GM18909 (cell line): ENCODE data around the gene CES2.
"Not testable (repeated sequence)": the region's sequence is repeated elsewhere in the genome, so short reads cannot be mapped to it uniquely, and the experiment has no call there.

Experiments used
- ATAC-seq: cut with Tn5 transposase; IDR thresholded peaks from one replicate; pipeline ENCODE4 v1.9.1; 2021; ENCODE audit warnings: mild to moderate bottlenecking; ENCODE audit not compliant: unreplicated experiment, poor library complexity

CES2 gene

GRCh38 chr16:66935314-66936011 lies at the start of gene CES2:
Gene CES2, plus strand, starts transcription at chr16:66935516. Its CDS starts 120 bp downstream, at chr16:66935636.
- ATAC-seq, result no peak

- ATAC-seq, result no peak
Observed at GRCh38 chr16:66886321-66886720, 49.0 kb upstream of the CES2 start.

- ATAC-seq, result no peak
Observed at GRCh38 chr16:66886914-66887313, 48.4 kb upstream of the CES2 start.

- ATAC-seq, result no peak
Observed at GRCh38 chr16:66888647-66889615, 46.4 kb upstream of the CES2 start.

GRCh38 chr16:66889622-66890021 lies 45.7 kb upstream of the CES2 start:
- ATAC-seq, result no peak

- ATAC-seq, result no peak
Observed at GRCh38 chr16:66890799-66891198, 44.5 kb upstream of the CES2 start.

GRCh38 chr16:66891360-66891759 lies 44.0 kb upstream of the CES2 start:
- no peak for ATAC-seq

- no peak for ATAC-seq
Observed at GRCh38 chr16:66891797-66892196, 43.5 kb upstream of the CES2 start.

- no peak for ATAC-seq
Observed at GRCh38 chr16:66894055-66894454, 41.3 kb upstream of the CES2 start.

GRCh38 chr16:66894948-66895688 lies 40.2 kb upstream of the CES2 start:
- peak; percentile 61 for ATAC-seq

- ATAC-seq, result no peak
Observed at GRCh38 chr16:66895689-66895979, 39.7 kb upstream of the CES2 start.

- ATAC-seq, result no peak
Observed at GRCh38 chr16:66895999-66896398, 39.3 kb upstream of the CES2 start.

- not testable (repeated sequence) for ATAC-seq
Observed at GRCh38 chr16:66896682-66897081, 38.6 kb upstream of the CES2 start.

GRCh38 chr16:66898207-66898606 lies 37.1 kb upstream of the CES2 start:
- no peak for ATAC-seq

- no peak for ATAC-seq
Observed at GRCh38 chr16:66898933-66899309, 36.4 kb upstream of the CES2 start.

- no peak for ATAC-seq
Observed at GRCh38 chr16:66899310-66899944, 35.9 kb upstream of the CES2 start.

GRCh38 chr16:66899945-66900710 lies 35.2 kb upstream of the CES2 start:
- ATAC-seq, result no peak

- no peak for ATAC-seq
Observed at GRCh38 chr16:66900721-66901441, 34.4 kb upstream of the CES2 start.

GRCh38 chr16:66901626-66902025 lies 33.7 kb upstream of the CES2 start:
- no peak for ATAC-seq
